ENCODE results near the gene RAD51AP1.
"Not testable (repeated sequence)": the region's sequence is repeated elsewhere in the genome, so short reads cannot be mapped to it uniquely, and the experiment has no call there.

Gene RAD51AP1, protein sequence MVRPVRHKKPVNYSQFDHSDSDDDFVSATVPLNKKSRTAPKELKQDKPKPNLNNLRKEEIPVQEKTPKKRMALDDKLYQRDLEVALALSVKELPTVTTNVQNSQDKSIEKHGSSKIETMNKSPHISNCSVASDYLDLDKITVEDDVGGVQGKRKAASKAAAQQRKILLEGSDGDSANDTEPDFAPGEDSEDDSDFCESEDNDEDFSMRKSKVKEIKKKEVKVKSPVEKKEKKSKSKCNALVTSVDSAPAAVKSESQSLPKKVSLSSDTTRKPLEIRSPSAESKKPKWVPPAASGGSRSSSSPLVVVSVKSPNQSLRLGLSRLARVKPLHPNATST

DNA sequence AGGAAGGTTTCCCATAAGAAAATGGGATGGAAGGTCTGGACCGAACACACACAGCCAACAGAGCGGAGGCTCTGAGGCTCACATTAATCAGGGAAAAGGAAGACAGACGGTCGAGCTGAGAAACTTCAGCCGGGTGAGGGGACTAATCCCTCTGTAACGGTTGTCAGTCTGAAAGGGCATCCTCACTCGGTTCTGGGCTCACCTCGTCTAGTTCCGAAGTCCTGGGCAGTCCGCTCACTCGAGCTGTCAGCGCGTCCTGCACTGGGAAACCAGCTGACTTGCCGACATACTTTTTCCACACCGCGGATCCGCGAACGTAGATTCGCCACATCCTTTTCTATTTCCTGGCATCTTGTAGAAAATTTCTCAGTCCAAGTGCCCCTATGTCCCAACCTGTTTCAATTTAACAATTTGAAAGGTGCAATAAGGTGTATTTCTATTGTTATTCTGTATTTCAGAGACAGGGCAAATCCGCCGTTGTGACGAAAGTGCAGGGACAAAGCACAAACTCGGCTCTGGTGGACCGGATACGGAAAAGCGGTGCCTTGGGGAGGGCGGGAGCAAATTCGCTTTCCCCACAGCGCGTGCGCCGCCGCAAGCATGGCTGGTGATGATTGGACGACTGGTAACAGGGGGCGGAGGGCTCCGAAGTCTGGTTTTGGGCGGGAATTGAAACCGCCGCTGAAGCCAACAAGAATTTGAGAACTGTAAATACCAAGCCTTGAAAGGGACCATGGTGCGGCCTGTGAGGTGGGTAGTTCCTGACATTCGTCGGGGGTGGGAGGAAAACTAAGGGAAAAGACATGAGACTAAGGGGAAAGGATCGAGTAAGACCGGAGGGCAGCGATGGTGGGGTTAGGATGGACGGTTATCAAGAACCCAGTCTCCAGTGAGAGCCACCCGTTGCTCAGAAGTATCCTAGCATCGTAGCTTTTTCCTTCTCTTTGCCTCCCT, at the start of gene RAD51AP1:
TSS of gene RAD51AP1 (plus strand) at position 684 of the 954 bp plus-strand sequence. CDS start at position 734, 50 bp downstream.
- peak; percentile 89 for DNase-seq (ENCODE audit: low read depth, low spot score)

DNA sequence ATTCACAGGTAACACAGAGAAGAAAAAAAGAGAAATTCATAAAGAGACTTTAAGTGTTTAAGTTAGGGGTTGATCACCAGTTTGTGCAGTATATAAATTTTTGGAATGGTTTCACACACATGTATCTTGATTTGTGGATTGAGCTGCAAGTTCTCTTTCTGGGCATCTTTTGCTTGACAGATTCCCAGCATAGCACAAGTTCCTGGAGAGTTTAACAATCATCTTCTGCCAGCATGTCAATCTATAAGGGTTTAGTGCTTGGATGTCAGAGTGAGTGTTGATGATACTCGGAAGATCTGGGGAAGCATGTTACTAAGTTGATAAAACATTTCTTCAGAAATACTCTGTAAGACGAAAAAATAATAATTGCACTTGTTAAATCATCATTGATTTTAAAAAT, 49.1 kb upstream of the RAD51AP1 start:
- no peak for DNase-seq (ENCODE audit: low read depth, low spot score)

DNA sequence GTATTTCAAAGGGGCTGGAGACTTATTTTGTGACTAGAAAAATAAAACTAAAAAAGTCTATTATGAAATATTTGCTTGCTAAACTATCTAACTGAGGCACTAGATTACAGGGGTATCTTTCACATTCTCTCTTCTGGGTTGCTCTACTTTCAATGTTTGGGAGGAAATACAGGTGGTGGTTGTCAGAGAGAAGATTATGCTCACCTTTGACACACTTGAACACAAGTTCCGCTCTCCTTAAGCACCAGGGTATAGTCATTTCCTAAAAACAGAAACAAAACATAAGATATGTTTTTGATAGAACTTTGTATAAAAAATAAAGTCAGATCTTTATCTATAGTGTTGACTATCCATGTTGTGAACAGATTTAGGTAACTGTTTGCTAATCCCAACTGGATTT, 47.7 kb upstream of the RAD51AP1 start:
- DNase-seq (ENCODE audit: low read depth, low spot score): no peak

DNA sequence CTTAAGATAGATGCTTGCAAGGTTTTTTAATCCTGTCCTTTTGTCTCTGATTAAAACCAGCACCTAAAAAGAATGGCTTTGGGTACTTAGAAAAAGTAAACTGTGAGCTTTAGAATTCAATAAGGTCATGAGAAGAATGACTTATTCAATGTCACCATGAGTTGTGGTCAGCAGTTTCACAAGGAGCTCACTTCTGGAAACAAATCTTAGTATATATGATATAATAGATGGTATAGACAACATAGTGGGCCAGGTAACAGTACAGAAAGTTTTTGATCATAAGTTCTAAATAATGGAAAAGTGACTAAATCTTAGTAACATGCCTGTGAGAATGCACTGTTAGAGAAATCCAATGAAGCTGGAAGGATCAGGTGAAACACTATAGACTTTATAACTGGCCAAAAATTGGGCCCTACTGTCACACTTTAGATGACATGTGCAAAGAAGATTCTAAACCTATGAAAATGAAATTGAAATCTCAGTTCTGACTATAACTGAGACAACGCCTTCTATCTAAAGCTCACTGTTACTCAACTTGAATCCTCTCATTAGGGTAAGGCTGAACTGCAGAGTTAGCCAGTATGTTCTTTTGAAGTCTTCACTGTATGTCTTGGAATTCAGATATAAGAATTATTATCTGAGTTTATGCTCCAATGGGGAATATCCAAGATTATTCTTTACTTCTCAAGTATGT, 42.4 kb upstream of the RAD51AP1 start:
- DNase-seq (ENCODE audit: low read depth, low spot score): no peak

DNA sequence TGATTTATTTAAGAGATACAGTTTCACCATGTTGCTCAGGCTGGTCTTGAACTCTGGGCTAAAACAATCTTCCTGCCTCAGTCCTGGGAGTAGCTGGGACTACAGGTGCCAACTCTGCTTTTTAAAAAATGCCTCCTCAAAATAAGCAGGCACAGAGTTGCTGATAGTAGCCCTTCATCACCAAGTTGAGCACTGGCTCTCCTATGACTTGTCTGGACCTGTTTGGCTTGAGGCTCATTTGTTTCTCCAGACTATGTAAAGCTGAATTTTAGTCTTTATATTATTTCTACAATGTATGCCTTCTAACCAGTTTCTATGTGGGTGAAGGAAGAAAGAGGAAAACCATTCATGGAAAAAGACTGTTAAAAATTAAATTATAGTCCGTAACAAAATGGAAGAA, 39.5 kb upstream of the RAD51AP1 start:
- DNase-seq (ENCODE audit: low read depth, low spot score): no peak

DNA sequence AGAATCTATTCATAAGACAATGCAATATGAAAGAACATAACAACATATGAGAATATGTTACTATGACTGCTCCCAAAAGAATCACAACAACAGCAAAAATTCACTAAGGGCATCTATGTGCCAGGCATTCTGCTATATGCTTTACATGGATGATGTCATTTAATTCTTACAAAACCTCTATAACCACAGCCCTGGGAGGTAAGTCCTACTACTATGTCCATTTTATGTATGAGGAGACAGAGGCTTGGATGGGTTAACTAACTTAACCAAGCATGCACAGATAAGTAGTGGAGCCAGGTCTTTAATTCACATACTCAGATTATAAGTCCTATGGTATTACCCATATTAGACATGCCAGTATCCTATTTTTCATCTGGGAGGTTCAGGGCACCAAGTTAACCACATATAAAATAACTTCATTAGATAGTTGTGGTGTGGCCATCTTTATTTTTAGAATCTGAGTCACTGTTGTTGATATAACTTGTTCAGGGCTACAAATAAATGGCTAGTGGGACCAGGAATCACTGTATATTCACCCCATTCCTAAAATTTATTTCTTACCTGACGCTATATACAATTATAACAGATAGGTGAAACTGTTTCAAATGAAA, 33.2 kb upstream of the RAD51AP1 start:
- no peak for DNase-seq (ENCODE audit: low read depth, low spot score)

DNA sequence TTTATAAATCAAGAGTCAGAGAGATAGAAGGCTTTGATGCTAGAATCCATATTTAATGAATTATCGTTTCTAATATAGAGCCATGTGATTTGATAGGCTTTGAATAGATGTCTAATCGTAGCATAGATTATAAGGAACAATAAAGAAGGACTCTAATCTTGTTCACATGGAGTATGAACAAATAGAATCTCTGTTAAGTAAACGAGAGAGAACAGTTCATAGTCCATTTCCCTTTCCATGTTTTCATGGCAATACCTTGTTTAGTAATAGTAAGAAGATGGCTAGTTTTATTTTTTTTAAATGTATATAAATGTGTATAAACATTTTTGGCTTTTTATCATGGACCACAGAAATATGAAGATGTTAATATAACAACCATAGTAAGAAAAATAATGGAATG, 32.3 kb upstream of the RAD51AP1 start:
- DNase-seq (ENCODE audit: low read depth, low spot score): no peak

DNA sequence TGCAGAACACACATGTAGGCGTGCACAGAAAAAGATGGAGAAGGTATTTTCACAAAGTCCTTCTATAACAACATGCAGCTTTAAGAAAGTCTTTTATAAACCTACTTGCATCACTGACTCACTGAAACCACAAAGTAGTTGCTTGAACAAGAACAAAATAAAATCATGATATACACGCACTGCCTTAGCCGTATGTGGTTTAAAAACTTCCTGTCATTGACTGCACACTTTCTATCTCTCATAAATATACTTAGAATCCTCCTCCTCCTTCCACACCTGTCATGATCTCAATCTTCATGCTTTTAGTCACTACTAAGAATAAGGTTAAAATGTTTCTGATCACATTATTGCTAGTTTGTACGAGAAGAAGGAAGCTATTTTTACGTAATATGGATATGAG, 31.8 kb upstream of the RAD51AP1 start:
- DNase-seq (ENCODE audit: low read depth, low spot score): no peak

DNA sequence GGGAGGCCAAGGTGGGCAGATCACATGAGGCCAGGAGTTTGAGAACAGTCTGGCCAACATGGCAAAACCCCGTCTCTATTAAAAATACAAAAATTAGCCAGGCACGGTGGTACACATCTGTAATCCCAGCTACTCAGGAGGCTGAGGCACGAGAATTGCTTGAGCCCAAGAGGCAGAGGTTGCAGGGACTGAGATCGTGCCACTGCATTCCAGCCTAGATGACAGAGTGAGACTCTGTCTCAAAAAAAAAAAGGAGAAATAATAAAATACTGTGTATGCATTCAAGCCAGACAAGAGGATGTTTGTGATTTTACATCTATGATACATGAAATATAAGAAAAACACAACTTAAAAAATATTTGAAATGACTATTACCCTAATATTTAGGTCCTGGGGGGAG, 30.2 kb upstream of the RAD51AP1 start:
- not testable (repeated sequence) for DNase-seq (ENCODE audit: low read depth, low spot score)

DNA sequence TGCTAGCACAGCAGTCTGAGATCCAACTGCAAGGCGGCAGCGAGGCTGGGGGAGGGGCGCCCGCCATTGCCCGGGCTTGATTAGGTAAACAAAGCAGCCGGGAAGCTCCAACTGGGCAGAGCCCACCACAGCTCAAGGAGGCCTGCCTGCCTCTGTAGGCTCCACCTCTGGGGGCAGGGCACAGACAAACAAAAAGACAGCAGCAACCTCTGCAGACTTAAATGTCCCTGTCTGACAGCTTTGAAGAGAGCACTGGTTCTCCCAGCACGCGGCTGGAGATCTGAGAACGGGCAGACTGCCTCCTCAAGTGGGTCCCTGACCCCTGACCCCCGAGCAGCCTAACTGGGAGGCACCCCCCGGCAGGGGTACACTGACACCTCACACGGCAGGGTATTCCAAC, 29.4 kb upstream of the RAD51AP1 start:
- not testable (repeated sequence) for DNase-seq (ENCODE audit: low read depth, low spot score)

DNA sequence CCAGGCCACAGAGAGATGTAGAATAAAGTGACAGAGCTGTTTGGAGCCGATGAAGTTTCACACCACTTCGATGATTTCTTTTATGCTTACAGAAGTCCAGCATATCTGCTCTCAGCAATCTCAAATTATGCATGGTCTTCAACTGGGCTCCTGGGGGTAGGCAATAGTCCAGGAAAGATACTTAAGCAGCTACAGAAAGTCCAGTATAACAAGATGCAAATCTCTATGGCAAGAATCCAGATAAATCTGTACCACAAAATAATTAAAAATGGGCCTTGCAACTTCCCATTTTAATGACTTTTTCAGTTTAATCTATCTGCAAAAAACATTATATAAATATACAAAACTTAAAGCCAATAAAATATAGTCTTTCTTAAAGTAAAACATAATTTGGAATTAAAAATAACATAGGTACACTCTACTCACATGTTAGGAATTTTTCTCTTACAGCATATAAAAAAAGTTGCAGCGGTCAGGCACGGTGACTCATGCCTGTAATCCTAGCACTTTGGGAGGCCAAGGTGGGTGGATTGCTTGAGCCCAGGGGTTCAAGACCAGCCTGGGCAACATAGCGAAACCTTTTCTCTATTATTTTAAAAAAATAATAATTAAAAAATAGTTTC, 20.5 kb upstream of the RAD51AP1 start:
- no peak for DNase-seq (ENCODE audit: low read depth, low spot score)

DNA sequence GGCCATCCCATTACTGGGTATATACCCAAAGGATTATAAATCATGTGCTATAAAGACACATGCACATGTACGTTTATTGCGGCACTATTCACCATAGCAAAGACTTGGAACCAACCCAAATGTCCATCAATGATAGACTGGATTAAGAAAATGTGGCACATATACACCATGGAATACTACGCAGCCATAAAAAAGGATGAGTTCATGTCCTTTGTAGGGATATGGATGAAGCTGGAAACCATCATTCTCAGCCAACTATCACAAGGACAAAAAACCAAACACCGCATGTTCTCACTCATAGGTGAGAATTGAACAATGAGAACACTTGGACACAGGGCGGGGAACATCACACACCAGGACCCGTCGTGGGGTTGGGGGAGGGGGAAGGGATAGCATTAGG, 15.2 kb upstream of the RAD51AP1 start:
- DNase-seq (ENCODE audit: low read depth, low spot score): not testable (repeated sequence)

DNA sequence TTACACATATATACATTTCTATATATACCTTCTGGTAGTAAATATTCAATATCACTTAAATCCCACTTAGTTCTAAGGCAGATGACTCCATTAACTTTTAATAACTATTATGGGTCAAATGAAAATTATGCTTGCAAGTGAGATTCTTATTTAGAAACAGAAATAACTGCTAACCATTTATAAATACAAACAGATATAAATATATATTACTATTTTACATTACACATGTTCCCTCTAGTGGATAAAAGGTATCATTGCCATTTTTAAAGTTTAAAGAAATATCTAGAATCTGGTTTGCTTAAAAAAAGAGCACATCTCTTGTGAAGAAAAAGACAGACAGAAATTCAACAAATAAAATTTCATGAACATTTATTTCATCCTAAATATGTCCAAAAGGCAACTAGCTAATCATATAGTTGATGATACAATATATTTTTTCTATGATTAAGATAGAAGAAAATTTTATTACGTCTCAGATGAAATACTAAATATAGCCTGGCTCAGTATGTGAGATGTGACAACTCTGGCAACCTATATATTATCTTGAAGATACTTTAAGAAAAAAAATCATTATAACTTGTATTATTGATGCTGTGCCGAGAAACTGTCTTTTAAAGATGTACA, 11.7 kb upstream of the RAD51AP1 start:
- DNase-seq (ENCODE audit: low read depth, low spot score): no peak

DNA sequence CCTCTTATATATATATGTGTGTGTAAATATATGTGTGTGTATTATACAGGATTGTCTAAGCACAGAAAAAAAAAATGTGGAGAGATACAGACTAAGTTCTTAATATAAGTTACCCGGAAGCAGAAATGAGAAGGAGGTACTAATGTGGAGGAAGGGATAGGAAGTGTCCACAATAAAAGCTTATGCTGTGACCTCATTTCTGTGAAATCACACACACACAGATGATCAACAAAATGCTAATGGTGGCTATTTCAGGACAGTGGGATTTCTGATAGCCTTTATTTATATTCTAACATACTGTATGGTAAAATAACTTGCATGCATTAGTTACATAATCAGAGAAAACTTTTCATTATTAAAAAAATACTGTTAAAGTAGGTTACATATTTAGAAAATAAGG, 8.5 kb upstream of the RAD51AP1 start:
- no peak for DNase-seq (ENCODE audit: low read depth, low spot score)

DNA sequence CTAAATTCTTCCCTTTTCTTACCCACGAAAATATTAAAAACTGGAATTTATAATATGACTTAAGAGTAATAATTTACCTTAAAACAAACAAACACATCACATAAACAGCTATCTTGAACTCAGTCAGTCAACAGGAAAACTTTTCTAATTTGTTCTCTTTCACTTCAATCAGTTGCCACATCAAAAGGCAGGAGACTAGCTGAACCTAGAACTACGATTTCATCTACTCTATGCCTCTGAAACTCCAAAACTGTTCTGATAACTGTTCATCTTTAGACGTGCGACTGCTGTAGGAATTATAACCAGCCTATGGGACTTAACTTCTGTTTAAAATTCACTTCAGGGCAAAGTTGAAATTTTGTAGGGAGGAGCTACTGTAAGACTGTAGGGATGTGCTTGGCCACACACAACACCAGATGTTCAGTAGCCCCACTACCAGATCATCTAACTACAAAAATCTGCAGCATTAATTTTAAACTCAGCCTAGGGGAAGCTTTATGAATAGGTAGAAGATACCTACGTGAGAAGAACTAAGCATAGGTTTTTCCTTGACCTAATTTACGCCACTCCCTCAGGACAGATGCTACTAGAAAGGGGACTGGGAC, 7.6 kb upstream of the RAD51AP1 start:
- no peak for DNase-seq (ENCODE audit: low read depth, low spot score)

DNA sequence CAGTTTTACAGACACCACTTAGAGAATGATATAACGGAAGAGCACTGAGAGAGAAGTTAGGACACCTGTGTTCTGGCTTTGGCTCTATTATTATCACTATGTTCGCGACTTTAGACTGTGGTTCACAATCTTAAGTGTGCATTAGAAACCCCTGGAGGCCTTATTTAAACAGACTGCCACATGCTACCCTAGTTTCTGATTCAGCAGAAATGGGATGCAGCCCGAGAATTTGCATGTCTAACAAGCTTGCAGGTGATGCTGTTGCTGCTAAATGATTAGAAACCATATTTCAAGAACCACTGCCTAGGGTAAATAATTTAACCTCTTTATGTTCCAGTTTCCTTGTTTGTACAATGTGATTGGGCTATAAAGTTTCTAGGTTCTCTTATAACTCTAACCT, 3.6 kb upstream of the RAD51AP1 start:
- DNase-seq (ENCODE audit: low read depth, low spot score): no peak

DNA sequence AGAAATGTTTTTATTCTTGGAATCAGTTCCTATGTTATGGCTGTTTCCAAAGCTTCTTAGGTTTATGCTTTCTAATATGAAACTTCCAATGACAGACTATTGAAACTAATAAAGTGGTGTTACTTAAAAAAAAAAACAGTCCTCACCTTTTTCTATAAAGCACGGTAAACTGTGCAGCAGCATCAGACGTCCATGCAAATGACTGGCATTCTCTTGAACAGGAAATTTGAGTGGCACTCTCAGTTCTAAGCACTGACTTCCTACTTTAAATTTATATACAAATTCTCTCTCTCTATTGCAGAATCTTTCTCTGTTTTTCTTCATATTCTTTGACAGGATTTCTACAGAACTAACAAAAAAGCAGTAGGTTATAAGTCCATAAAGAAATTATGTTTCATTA, 2.8 kb upstream of the RAD51AP1 start:
- no peak for DNase-seq (ENCODE audit: low read depth, low spot score)

DNA sequence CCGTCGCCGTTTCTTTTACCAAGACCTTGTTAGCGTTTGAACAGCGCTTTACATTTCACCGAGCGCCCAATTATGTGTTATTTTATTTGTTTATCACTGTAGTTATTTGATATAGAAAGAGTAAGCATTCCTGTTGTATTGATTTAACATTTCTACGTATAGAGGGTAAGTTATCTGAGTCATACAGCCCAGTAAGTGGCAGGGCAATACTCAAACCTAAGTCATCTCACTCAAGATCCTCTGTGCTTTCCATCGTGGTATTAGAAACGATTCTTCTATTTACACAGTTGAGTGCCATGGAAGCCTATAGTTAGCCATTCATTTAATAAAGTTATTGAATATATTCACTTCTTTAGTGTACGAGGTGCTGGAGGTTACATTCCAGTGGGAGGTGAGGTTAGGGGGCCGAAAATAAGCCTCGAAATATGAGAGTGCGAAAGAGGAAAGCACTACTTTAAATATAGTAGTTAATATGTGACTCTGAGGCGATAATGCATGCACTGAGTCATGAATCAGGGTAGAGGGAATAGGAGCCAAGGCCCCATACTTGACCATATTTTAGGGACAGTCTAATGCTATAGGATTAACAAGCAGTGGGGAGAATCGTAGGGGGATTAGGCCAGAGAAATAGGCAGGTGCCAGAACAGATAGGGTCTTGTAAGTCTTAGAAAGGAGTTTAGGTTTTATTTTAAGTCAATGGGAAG, 629 bp downstream of the RAD51AP1 start:
- DNase-seq (ENCODE audit: low read depth, low spot score): no peak

DNA sequence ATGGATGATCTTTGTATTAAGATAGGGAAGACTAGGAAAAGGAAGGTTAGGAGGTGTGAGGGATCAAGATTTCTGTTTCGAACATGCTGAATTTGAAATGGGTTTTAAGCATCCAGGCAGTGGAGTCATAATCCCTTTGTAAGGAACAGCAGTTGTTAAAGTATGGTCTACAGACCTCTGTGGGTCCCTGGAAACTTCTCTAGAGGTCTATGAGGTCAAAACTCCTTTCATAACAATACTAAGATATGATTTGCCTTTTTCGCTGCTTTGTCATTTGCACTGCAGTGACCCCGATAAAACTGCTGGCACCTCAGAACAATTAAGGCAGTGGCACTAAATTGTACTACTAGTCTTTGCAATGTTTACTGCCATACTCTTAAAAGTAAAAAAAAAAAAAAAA, 1.5 kb downstream of the RAD51AP1 start:
- DNase-seq (ENCODE audit: low read depth, low spot score): no peak

DNA sequence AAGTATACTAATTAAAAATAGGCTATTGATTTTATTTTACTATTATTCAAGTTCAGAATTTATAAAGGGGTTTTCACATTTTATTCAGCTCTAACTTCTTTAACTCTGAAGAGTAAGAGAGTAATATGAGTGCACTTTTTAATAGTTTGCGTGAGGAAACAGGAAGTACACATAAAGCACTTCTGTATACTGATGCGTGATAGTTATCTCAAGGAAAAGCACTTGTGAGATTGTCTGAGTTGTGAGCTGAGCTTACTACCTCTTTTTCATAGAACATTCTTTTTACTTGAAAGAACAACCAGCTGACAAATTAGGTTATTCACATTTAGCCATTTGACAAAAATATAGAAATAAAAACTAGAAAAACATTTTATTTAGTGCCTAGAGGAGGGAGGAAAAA, 1.9 kb downstream of the RAD51AP1 start:
- no peak for DNase-seq (ENCODE audit: low read depth, low spot score)
